ENCODE measurements around the gene ZNF800. TPM values are rescaled to one million over a fixed set of nuclear protein-coding genes. Genes with fewer than 3 reads are reported as not detected.

The ZNF800 gene
- total and polyA plus RNA-seq, 2 donors from 2014 or later: 4.5 to 36.8 TPM

DNA sequence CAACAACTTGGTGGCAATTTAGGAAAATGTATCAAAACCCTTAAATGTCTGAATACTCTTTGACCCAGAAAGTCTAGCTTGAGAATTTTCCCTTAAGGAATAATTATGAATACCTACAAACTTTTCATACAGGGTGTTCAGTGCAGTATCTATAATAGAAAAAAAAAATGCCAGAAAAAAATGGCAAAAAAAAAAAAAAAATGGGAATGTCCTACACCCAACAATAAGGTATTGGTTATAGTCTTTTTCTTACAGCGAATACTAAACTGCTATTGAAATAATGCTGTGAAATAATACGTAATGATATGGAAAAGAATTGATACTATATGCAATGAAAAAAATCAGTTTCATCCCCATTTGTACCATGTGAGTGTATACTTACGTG is 44.3 kb downstream of the ZNF800 start:
- DNase-seq (no peak), FAIRE-seq (no peak)
- no peaks in the 10 kb centered on the region for H3K27me3 ChIP-seq (ENCODE audit: control insufficient read depth, insufficient read depth, low read length)
- H3K36me3 ChIP-seq (ENCODE audit: control insufficient read depth in 2 of 3, insufficient read depth in 3 of 3, low read length in 3 of 3): no peaks in the 10 kb centered on the region
- H3K4me1 ChIP-seq (ENCODE audit: control insufficient read depth in 2 of 3, insufficient read depth in 2 of 3, low read depth in 1 of 3, low read length in 3 of 3): no peaks in the 10 kb centered on the region
- H3K9me3 ChIP-seq (ENCODE audit: control insufficient read depth in 2 of 3, insufficient read depth in 1 of 3, low read length in 3 of 3): no peaks in the 10 kb centered on the region
- H3K9ac ChIP-seq (ENCODE audit: low read length in 3 of 3): peak overlapping the region in 1 of 3 donors; percentile 28
- intact Hi-C loops (cut with DNase I): no loop called here
- TF ChIP-seq, protein P1, sequence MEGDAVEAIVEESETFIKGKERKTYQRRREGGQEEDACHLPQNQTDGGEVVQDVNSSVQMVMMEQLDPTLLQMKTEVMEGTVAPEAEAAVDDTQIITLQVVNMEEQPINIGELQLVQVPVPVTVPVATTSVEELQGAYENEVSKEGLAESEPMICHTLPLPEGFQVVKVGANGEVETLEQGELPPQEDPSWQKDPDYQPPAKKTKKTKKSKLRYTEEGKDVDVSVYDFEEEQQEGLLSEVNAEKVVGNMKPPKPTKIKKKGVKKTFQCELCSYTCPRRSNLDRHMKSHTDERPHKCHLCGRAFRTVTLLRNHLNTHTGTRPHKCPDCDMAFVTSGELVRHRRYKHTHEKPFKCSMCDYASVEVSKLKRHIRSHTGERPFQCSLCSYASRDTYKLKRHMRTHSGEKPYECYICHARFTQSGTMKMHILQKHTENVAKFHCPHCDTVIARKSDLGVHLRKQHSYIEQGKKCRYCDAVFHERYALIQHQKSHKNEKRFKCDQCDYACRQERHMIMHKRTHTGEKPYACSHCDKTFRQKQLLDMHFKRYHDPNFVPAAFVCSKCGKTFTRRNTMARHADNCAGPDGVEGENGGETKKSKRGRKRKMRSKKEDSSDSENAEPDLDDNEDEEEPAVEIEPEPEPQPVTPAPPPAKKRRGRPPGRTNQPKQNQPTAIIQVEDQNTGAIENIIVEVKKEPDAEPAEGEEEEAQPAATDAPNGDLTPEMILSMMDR (IDR thresholded peaks at IDR 0.05; ENCODE audit: borderline replicate concordance, extremely low read depth, insufficient read depth): no peak
- peak overlapping the region; percentile 28 to 50 (median 48) for H3K4me3 ChIP-seq (ENCODE audit: low read length in 3 of 3)
- H3K27ac ChIP-seq (ENCODE audit: low read depth in 2 of 2, low read length in 2 of 2): no peak overlapping the region

DNA sequence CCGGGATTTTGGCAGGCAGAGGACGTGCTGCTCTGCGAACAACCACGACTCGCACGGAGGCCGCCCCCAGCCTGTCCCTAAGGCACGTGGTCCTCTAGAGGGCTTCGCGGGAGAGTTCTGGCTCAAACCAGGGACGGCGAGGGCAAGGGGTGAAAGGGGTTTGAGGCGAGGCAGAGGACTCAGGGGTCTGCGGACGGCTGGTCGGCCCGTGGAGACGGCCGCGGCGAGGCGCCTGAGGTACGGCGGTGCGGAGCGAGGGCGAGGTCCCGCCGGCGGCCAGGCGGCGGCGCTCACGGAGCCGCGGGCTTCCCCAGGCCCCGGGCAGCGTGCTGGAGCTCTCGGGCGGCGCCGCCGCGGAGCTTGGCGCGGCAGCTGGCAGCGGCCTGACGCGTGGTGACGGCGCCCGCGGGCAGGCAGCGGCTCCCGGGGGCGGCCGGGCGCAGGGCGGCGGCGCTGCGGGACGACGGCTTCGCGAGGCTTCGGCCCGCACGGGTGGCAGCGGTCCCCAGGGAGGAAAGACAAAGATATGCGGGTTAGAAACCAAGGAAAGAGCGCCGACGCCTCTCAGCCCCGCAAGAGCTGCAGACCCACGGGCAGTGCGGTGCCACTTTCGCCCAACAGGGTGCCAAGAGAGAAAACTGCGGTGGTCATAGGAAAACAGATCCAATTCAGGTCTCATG is 44.8 kb downstream of the ZNF800 start:
- Histone ChIP-seq H3K36me3 (ENCODE audit: control insufficient read depth in 2 of 3, insufficient read depth in 3 of 3, low read length in 3 of 3) (no peaks in the 10 kb centered on the region), H3K27me3 (ENCODE audit: control insufficient read depth, insufficient read depth, low read length) (no peaks in the 10 kb centered on the region), H3K9ac (ENCODE audit: low read length in 3 of 3) (peak overlapping the region in 1 of 3 donors; percentile 28), H3K4me1 (ENCODE audit: control insufficient read depth in 2 of 3, insufficient read depth in 2 of 3, low read depth in 1 of 3, low read length in 3 of 3) (no peaks in the 10 kb centered on the region), H3K27ac (ENCODE audit: low read depth in 2 of 2, low read length in 2 of 2) (no peak overlapping the region), H3K4me3 (ENCODE audit: low read length in 3 of 3) (peak overlapping the region; percentile 28 to 50 (median 48)), H3K9me3 (ENCODE audit: control insufficient read depth in 2 of 3, insufficient read depth in 1 of 3, low read length in 3 of 3) (no peaks in the 10 kb centered on the region)
- no peak for FAIRE-seq
- TF ChIP-seq, protein P1 (IDR thresholded peaks at IDR 0.05; ENCODE audit: borderline replicate concordance, extremely low read depth, insufficient read depth): peak; percentile 57
- peak; percentile 72 to 87 (median 81) for DNase-seq
- intact Hi-C loops (cut with DNase I): no loop called here

DNA sequence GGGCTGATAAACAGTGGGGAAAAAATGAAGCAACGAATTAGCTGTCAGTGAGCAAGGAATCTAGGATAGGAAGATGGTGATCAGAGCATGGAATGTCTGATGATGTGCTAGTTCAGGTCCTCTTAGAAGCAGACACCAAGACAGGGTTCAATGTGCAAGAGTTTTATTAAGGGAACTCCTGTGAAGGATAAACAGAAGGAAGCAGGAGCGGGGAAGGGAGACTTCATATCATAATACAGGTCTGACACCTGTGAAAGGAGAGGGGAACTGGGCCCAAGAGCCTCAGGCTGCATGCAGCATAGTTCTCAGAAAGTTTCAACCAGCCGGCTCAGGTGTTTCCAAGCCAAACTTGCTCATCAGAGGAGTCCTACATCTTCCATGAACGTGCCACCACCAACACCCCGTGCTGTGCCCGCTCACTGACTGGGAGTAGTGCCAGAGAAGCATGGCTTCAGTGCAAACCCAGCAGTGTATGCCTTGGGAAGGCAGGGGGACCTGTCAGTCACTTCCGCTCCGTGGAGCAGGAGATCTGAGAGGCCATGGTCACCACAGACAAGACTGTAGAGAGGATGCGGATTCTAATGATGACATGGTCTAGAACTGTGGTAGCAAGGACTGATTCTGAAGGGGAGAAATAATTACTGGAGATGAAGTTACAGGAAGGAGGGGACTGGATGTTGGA is 45.8 kb downstream of the ZNF800 start:
- Histone ChIP-seq H3K27me3 (ENCODE audit: control insufficient read depth, insufficient read depth, low read length) (no peaks in the 10 kb centered on the region), H3K9ac (ENCODE audit: low read length in 3 of 3) (no peak overlapping the region), H3K4me3 (ENCODE audit: low read length in 3 of 3) (no peak overlapping the region), H3K9me3 (ENCODE audit: control insufficient read depth in 2 of 3, insufficient read depth in 1 of 3, low read length in 3 of 3) (no peaks in the 10 kb centered on the region), H3K36me3 (ENCODE audit: control insufficient read depth in 2 of 3, insufficient read depth in 3 of 3, low read length in 3 of 3) (no peaks in the 10 kb centered on the region), H3K4me1 (ENCODE audit: control insufficient read depth in 2 of 3, insufficient read depth in 2 of 3, low read depth in 1 of 3, low read length in 3 of 3) (no peaks in the 10 kb centered on the region), H3K27ac (ENCODE audit: low read depth in 2 of 2, low read length in 2 of 2) (no peak overlapping the region)
- intact Hi-C loops (cut with DNase I): no loop called here
- DNase-seq: no peak
- no peak for FAIRE-seq
- TF ChIP-seq, protein P1 (IDR thresholded peaks at IDR 0.05; ENCODE audit: borderline replicate concordance, extremely low read depth, insufficient read depth): no peak
